HepG2 (cell line): ENCODE data around the gene SPATA7. TPM values are rescaled to one million over a fixed set of nuclear protein-coding genes. Genes with fewer than 3 reads are reported as not detected.

Experiments used
- ATAC-seq: fragments of 200-7000 bp; cut with Tn5 transposase; 3 replicates; pipeline ENCODE4 v1.9.1; 2020; ENCODE audit warnings: mild to moderate bottlenecking, moderate library complexity
- BruUV-seq: library from RNA; stranded (reverse); fragments of 400-500 nt; replicated peaks from 2 replicates; lab custom pipeline; 2021; lab: Mats Ljungman, UMichigan
- CTCF ChIA-PET: fragments of 300-600 bp; formaldehyde crosslinking; extraction: SDS; loops from one replicate; lab custom pipeline; 2021; ENCODE audit warnings: low total read pairs, inconsistent platforms, low intra/inter-chr PET ratio; lab: Yijun Ruan, JAX
- POLR2A ChIA-PET: fragments of 350-600 bp; sonication (Branson Sonifier 250); formaldehyde crosslinking; loops from one replicate; lab custom pipeline; 2020; ENCODE audit warnings: antibody characterized with exemption, inconsistent platforms; lab: Yijun Ruan, JAX
- DNase-seq: peaks from one replicate; pipeline ENCODE4 v3.0.0-alpha.2; 2015; ENCODE audit warnings: low spot score
- FAIRE-seq: peaks from 3 replicates; lab custom pipeline; 2011; peaks lifted over from hg19 to GRCh38; lab: Jason Lieb, UNC
- H2AFZ ChIP-seq: one replicate; pipeline ENCODE4 v1.6.1; 2011; ENCODE audit warnings: low read length, inconsistent platforms
- H3K27ac ChIP-seq: fragments of 300-600 bp; 3 replicates; pipeline ENCODE4 v1.8.0; 2011; ENCODE audit warnings: mixed run types, mild to moderate bottlenecking, mixed read lengths, low read length, inconsistent platforms; ENCODE audit not compliant: insufficient read depth; ENCODE audit errors: extremely low read length
- H3K27me3 ChIP-seq, 2 experiments: fragments of 200-600 bp in 1 of 2; 2 replicates in 1 of 2; 3 replicates in 1 of 2; pipeline versions ENCODE4 v1.6.0 to v1.8.0; 2011; ENCODE audit warnings: low read length in 2 of 2, mild to moderate bottlenecking in 2 of 2, moderate library complexity in 2 of 2, inconsistent platforms in 1 of 2; ENCODE audit not compliant: insufficient read depth in 2 of 2, control insufficient read depth in 1 of 2
- H3K36me3 ChIP-seq, 2 experiments: fragments of 200-600 bp in 1 of 2; replicated peaks in 1 of 2; 2 replicates in 1 of 2; 3 replicates in 1 of 2; pipeline versions ENCODE4 v1.5.1 to v1.8.0; 2011; ENCODE audit warnings: low read length in 2 of 2, inconsistent platforms in 1 of 2; ENCODE audit not compliant: insufficient read depth in 2 of 2, control insufficient read depth in 1 of 2
- H3K4me1 ChIP-seq: 2 replicates; pipeline ENCODE4 v1.5.1; 2012; ENCODE audit warnings: low read length, inconsistent platforms; ENCODE audit not compliant: insufficient read depth
- H3K4me2 ChIP-seq: 2 replicates; pipeline ENCODE4 v1.6.0; 2011; ENCODE audit warnings: low read depth, low read length, inconsistent platforms
- H3K4me3 ChIP-seq, 3 experiments: fragments of 200-600 bp in 1 of 3; sonication (generic), shearing (Covaris generic) in 1 of 3; replicated peaks in 1 of 3; 2 replicates each; pipeline ENCODE4 v1.5.1; 2011 to 2016; ENCODE audit warnings: low read length in 3 of 3, inconsistent platforms in 2 of 3, low read depth in 2 of 3, mild to moderate bottlenecking in 2 of 3, control low read depth in 1 of 3, mixed read lengths in 1 of 3; ENCODE audit not compliant: insufficient read depth in 1 of 3
- H3K79me2 ChIP-seq: one replicate; pipeline ENCODE4 v1.6.1; 2011; ENCODE audit warnings: low read length, inconsistent platforms; ENCODE audit not compliant: insufficient read depth
- H3K9ac ChIP-seq: 2 replicates; pipeline ENCODE4 v1.6.0; 2011; ENCODE audit warnings: mild to moderate bottlenecking, low read depth, low read length, inconsistent platforms; ENCODE audit not compliant: insufficient read depth
- H3K9me3 ChIP-seq: 2 replicates; pipeline ENCODE4 v1.5.1; 2012; ENCODE audit warnings: mild to moderate bottlenecking, low read length
- H4K20me1 ChIP-seq: 2 replicates; pipeline ENCODE4 v1.6.0; 2011; ENCODE audit warnings: inconsistent platforms, mild to moderate bottlenecking, low read length, moderate library complexity; ENCODE audit not compliant: insufficient read depth
- DMTF1 ChIP-seq: sonication (generic); formaldehyde crosslinking; IDR thresholded peaks from 2 replicates; pipeline ENCODE4 v1.4.0; 2020; ENCODE audit warnings: mild to moderate bottlenecking, missing genetic modification reagents
- FOSL2 ChIP-seq: sonication (generic); formaldehyde crosslinking; IDR thresholded peaks from 2 replicates; pipeline ENCODE4 v1.4.0; 2020; ENCODE audit warnings: missing genetic modification reagents
- GMEB1 ChIP-seq: sonication (generic); formaldehyde crosslinking; IDR thresholded peaks from 2 replicates; pipeline ENCODE4 v1.5.1; 2020; ENCODE audit warnings: missing genetic modification reagents, mild to moderate bottlenecking, borderline replicate concordance
- KAT2B ChIP-seq: fragments of 150-350 bp; IDR thresholded peaks from 2 replicates; pipeline ENCODE4 v1.6.1; 2014; ENCODE audit warnings: low read depth, low read length, borderline replicate concordance
- PCBP2 ChIP-seq: fragments of 200-400 bp; formaldehyde crosslinking; optimal IDR thresholded peaks from 2 replicates; pipeline ENCODE3; 2018; ENCODE audit warnings: low read length, low read depth; ENCODE audit not compliant: poor library complexity, severe bottlenecking
- RAD51 ChIP-seq: fragments of 450-650 bp; IDR thresholded peaks from 2 replicates; pipeline ENCODE4 v1.6.1; 2016; ENCODE audit warnings: borderline replicate concordance
- THRA ChIP-seq: sonication (generic); formaldehyde crosslinking; IDR thresholded peaks from 2 replicates; pipeline ENCODE4 v1.4.0; 2020; ENCODE audit warnings: missing genetic modification reagents, borderline replicate concordance
- ZKSCAN5 ChIP-seq: sonication (generic); formaldehyde crosslinking; IDR thresholded peaks from 2 replicates; pipeline ENCODE4 v1.5.1; 2020; ENCODE audit warnings: mild to moderate bottlenecking, missing genetic modification reagents
- ZNF225 ChIP-seq: sonication (generic); formaldehyde crosslinking; IDR thresholded peaks from 2 replicates; pipeline ENCODE4 v1.4.0; 2020; ENCODE audit warnings: mild to moderate bottlenecking, missing genetic modification reagents
- ZNF234 ChIP-seq: sonication (generic); formaldehyde crosslinking; conservative IDR thresholded peaks from 2 replicates; pipeline ENCODE4 v1.5.1; 2020; ENCODE audit warnings: mild to moderate bottlenecking, missing genetic modification reagents
- ZNF660 ChIP-seq: sonication (generic); formaldehyde crosslinking; IDR thresholded peaks from 2 replicates; pipeline ENCODE4 v1.5.1; 2020; ENCODE audit warnings: mild to moderate bottlenecking, low read depth, missing genetic modification reagents, borderline replicate concordance
- ZNF879 ChIP-seq: sonication (generic); formaldehyde crosslinking; IDR thresholded peaks from 2 replicates; pipeline ENCODE4 v1.8.1; 2023; ENCODE audit warnings: missing genetic modification reagents
- ZSCAN29 ChIP-seq: sonication (generic); formaldehyde crosslinking; conservative IDR thresholded peaks from 2 replicates; pipeline ENCODE4 v1.4.0; 2020; ENCODE audit warnings: mild to moderate bottlenecking, missing genetic modification reagents
- WGBS: methylation state at CpG from one replicate; pipeline ENCODE4 v1.1.6; 2017; ENCODE audit warnings: low lambda C conversion rate; 5-methylcytosine and 5-hydroxymethylcytosine counted together
- in situ Hi-C: cut with HindIII; loops from 2 replicates; pipeline ENCODE4 v1.10.0; 2017; ENCODE audit warnings: low pct_unique_long_range_greater_than_20kb; ENCODE audit not compliant: extremely low pct_ligation_motif_present
- intact Hi-C: fragments of 100-400 bp; cut with micrococcal nuclease; formaldehyde crosslinking; loops from one replicate; pipeline ENCODE4 v1.10.0; 2022; ENCODE audit not compliant: unreplicated experiment
- polyA plus RNA-seq, 8 experiments: library from polyadenylated mRNA; depleted of rRNA in 3 of 8; stranded (reverse) in 7 of 8; unstranded in 1 of 8; fragments of >200 nt; fragmentation: Illumina TruSeq in 4 of 8; extraction: Trizol in 4 of 8; gene quantifications; 2 replicates each; pipeline versions ENCODE4 v1.2.1 to v1.2.3, GENCODE V29; 2011 to 2016; ENCODE audit warnings: low read depth in 4 of 8, missing spikeins in 1 of 8, mixed read lengths in 1 of 8; ENCODE audit not compliant: insufficient read depth in 1 of 8
- total RNA-seq, 5 experiments: library from RNA; depleted of rRNA; stranded (reverse); fragments of >200 nt; fragmentation: Illumina TruSeq; extraction: Trizol; gene quantifications; 2 replicates each; pipeline ENCODE4 v1.2.3, GENCODE V29; 2016; ENCODE audit warnings: low read depth in 1 of 5

The SPATA7 gene
- total and polyA plus RNA-seq, 2 of the 13 experiments (the other 11 are each of a cell fraction or from before 2014, with no cell fraction given), result 3.6 to 5.5 TPM

- Histone ChIP-seq H3K36me3 (no peaks in the 10 kb centered on the region), H2AFZ (no peak overlapping the region), H3K9me3 (no peaks in the 10 kb centered on the region), H3K4me1 (no peaks in the 10 kb centered on the region), H4K20me1 (no peaks in the 10 kb centered on the region), H3K27ac (no peak overlapping the region), H3K27me3 (no peaks in the 10 kb centered on the region; a peak in 1 of 5 replicates), H3K4me3 (no peak overlapping the region), H3K9ac (no peak overlapping the region), H3K79me2 (no peaks in the 10 kb centered on the region), H3K4me2 (no peak overlapping the region)
- TF ChIP-seq FOSL2 (CRISPR knock-in tag), result no peak
- TF ChIP-seq RAD51, result peak; percentile 47; the same call in 1 of the 2 replicates
- ATAC-seq, result no peak
- BruUV-seq, result no TSS peak
- intact Hi-C loops (no loop called here), in situ Hi-C loops (no loop called here)
- POLR2A ChIA-PET, result no interaction called here
- CTCF ChIA-PET, result no interaction called here
- no peak for DNase-seq
- WGBS, result 23% methylated on average over 4 of the region's 4 CpGs
- no peak for FAIRE-seq
Observed at GRCh38 chr14:88364710-88365413, 20.6 kb upstream of the SPATA7 start.

- Histone ChIP-seq H3K4me2 (no peak overlapping the region), H2AFZ (no peak overlapping the region), H3K4me3 (no peak overlapping the region), H3K9ac (no peak overlapping the region), H4K20me1 (no peaks in the 10 kb centered on the region), H3K9me3 (no peaks in the 10 kb centered on the region), H3K27ac (no peak overlapping the region), H3K36me3 (no peaks in the 10 kb centered on the region), H3K27me3 (peaks cover 0 to 2% of the 10 kb centered on the region in 2 experiments; a peak in 1 of 5 replicates), H3K79me2 (no peaks in the 10 kb centered on the region), H3K4me1 (no peaks in the 10 kb centered on the region)
- WGBS, result no CpG with 5 or more reads among the region's 1 CpG
- no TSS peak for BruUV-seq
- no peak for FAIRE-seq
- in situ Hi-C loops (no loop called here), intact Hi-C loops (no loop called here)
- DNase-seq, result no peak
- ChIA-PET CTCF (no interaction called here), POLR2A (no interaction called here)
- no peak for ATAC-seq
- TF ChIP-seq ZSCAN29 (CRISPR knock-in tag), result no peak
- no peak for TF ChIP-seq KAT2B
- no peak for TF ChIP-seq ZNF879 (CRISPR knock-in tag)
- TF ChIP-seq PCBP2, result no peak
- no peak for TF ChIP-seq DMTF1 (CRISPR knock-in tag)
- no peak for TF ChIP-seq GMEB1
- TF ChIP-seq ZNF660 (CRISPR knock-in tag), result no peak
- no peak for TF ChIP-seq THRA (CRISPR knock-in tag)
- no peak for TF ChIP-seq ZNF225 (CRISPR knock-in tag)
- no peak for TF ChIP-seq ZKSCAN5 (CRISPR knock-in tag)
- TF ChIP-seq ZNF234 (CRISPR knock-in tag), result no peak
Observed at GRCh38 chr14:88369496-88369895, 16.0 kb upstream of the SPATA7 start.
